GM23338 (cell line): Measurements from ENCODE around the gene GNS.
"Not testable (repeated sequence)": the region's sequence is repeated elsewhere in the genome, so short reads cannot be mapped to it uniquely, and the experiment has no call there.

ENCODE experiments used
- CREB1 ChIP-seq: fragments of 250-450 bp; sonication (Bioruptor Pico); IDR thresholded peaks from 2 replicates; pipeline ENCODE4 v1.5.0; 2020; ENCODE audit warnings: low read depth, mild to moderate bottlenecking, moderate library complexity
- EZH2 ChIP-seq: fragments of 200-600 bp; sonication (generic); IDR thresholded peaks from one replicate; pipeline ENCODE4 v1.8.0; 2017; ENCODE audit warnings: antibody characterized with exemption, mild to moderate bottlenecking, low read depth; ENCODE audit not compliant: unreplicated experiment
- EZH2phosphoT487 ChIP-seq: fragments of 200-600 bp; sonication (generic); IDR thresholded peaks from one replicate; pipeline ENCODE4 v1.8.1; 2018; ENCODE audit warnings: antibody characterized with exemption; ENCODE audit not compliant: unreplicated experiment
- NANOG ChIP-seq: IDR thresholded peaks from 2 replicates; pipeline ENCODE4 v1.6.1; 2016; ENCODE audit warnings: antibody characterized with exemption, borderline replicate concordance
- POLR2AphosphoS5 ChIP-seq: IDR thresholded peaks from 2 replicates; pipeline ENCODE4 v1.6.1; 2016; ENCODE audit warnings: antibody characterized with exemption, low read depth
- ZNF114 ChIP-seq: fragments of 250-450 bp; sonication (Bioruptor Pico); IDR thresholded peaks from 2 replicates; pipeline ENCODE4 v1.5.0; 2020; ENCODE audit warnings: mild to moderate bottlenecking, moderate library complexity
- TF ChIP-seq, protein P1 (sequence below), 2 experiments: fragments of 200-600 bp in 1 of 2; sonication (generic) in 1 of 2; conservative IDR thresholded peaks; 2 replicates each; pipeline versions ENCODE4 v1.5.1 to v1.6.1; 2016 to 2017; ENCODE audit warnings: antibody characterized with exemption in 2 of 2, low read depth in 2 of 2, mild to moderate bottlenecking in 2 of 2, moderate library complexity in 1 of 2
- TF ChIP-seq, protein P2 (sequence below): IDR thresholded peaks from one replicate; pipeline ENCODE4 v1.6.1; 2018; ENCODE audit warnings: antibody characterized with exemption; ENCODE audit not compliant: unreplicated experiment
- TF ChIP-seq, protein P3 (sequence below): IDR thresholded peaks from 2 replicates; pipeline ENCODE4 v1.6.1; 2016; ENCODE audit warnings: antibody characterized with exemption

DNA sequence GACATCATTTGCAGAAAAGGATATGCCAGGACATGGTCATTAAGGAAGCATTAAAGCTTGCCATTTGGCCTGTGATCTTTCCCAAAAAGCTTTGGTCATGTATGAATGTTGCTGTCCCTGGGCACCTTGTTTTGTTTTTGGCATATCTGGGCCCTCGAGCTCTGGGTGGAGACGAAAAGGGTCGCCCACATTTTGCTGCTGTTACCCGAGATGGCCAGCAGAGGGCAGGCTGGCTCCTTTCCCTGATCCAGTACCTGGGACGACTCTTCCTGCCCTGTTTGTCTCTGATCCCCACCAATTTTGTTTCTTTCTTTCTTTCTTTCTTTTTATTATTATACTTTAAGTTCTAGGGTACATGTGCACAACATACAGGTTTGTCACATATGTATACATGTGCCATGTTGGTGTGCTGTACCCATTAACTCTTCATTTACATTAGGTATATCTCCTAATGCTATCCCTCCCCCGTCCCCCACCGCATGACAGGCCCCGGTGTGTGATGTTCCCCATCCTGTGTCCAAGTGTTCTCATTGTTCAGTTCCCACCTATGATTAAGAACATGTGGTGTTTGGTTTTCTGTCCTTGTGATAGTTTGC is 43.1 kb upstream of the GNS start:
- TF ChIP-seq, protein P1, sequence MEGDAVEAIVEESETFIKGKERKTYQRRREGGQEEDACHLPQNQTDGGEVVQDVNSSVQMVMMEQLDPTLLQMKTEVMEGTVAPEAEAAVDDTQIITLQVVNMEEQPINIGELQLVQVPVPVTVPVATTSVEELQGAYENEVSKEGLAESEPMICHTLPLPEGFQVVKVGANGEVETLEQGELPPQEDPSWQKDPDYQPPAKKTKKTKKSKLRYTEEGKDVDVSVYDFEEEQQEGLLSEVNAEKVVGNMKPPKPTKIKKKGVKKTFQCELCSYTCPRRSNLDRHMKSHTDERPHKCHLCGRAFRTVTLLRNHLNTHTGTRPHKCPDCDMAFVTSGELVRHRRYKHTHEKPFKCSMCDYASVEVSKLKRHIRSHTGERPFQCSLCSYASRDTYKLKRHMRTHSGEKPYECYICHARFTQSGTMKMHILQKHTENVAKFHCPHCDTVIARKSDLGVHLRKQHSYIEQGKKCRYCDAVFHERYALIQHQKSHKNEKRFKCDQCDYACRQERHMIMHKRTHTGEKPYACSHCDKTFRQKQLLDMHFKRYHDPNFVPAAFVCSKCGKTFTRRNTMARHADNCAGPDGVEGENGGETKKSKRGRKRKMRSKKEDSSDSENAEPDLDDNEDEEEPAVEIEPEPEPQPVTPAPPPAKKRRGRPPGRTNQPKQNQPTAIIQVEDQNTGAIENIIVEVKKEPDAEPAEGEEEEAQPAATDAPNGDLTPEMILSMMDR (conservative IDR thresholded peaks at IDR 0.05; ENCODE audit: low read depth in 2 of 2), result peak; percentile 89 to 91
- TF ChIP-seq POLR2AphosphoS5; EZH2; CREB1 (CRISPR knock-in tag); NANOG; ZNF114 (CRISPR knock-in tag); EZH2phosphoT487: not testable (repeated sequence)
- TF ChIP-seq, protein P2, sequence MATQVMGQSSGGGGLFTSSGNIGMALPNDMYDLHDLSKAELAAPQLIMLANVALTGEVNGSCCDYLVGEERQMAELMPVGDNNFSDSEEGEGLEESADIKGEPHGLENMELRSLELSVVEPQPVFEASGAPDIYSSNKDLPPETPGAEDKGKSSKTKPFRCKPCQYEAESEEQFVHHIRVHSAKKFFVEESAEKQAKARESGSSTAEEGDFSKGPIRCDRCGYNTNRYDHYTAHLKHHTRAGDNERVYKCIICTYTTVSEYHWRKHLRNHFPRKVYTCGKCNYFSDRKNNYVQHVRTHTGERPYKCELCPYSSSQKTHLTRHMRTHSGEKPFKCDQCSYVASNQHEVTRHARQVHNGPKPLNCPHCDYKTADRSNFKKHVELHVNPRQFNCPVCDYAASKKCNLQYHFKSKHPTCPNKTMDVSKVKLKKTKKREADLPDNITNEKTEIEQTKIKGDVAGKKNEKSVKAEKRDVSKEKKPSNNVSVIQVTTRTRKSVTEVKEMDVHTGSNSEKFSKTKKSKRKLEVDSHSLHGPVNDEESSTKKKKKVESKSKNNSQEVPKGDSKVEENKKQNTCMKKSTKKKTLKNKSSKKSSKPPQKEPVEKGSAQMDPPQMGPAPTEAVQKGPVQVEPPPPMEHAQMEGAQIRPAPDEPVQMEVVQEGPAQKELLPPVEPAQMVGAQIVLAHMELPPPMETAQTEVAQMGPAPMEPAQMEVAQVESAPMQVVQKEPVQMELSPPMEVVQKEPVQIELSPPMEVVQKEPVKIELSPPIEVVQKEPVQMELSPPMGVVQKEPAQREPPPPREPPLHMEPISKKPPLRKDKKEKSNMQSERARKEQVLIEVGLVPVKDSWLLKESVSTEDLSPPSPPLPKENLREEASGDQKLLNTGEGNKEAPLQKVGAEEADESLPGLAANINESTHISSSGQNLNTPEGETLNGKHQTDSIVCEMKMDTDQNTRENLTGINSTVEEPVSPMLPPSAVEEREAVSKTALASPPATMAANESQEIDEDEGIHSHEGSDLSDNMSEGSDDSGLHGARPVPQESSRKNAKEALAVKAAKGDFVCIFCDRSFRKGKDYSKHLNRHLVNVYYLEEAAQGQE, result not testable (repeated sequence)
- TF ChIP-seq, protein P3, sequence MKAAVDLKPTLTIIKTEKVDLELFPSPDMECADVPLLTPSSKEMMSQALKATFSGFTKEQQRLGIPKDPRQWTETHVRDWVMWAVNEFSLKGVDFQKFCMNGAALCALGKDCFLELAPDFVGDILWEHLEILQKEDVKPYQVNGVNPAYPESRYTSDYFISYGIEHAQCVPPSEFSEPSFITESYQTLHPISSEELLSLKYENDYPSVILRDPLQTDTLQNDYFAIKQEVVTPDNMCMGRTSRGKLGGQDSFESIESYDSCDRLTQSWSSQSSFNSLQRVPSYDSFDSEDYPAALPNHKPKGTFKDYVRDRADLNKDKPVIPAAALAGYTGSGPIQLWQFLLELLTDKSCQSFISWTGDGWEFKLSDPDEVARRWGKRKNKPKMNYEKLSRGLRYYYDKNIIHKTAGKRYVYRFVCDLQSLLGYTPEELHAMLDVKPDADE, result not testable (repeated sequence)
